DND-41 (cell line): ENCODE data around the gene TOX2.

Source experiments
- ATAC-seq: fragments of 200-7000 bp; cut with Tn5 transposase; 3 replicates; pipeline ENCODE4 v1.9.1; 2021; ENCODE audit warnings: low read depth; ENCODE audit not compliant: insufficient read depth
- DNase-seq: peaks from one replicate; pipeline ENCODE4 v3.0.0-alpha.2; 2020
- H2AFZ ChIP-seq: 2 replicates; pipeline ENCODE4 v1.6.0; 2012; ENCODE audit warnings: low read depth, low read length
- H3K27ac ChIP-seq: 2 replicates; pipeline ENCODE4 v1.5.1; 2012; ENCODE audit warnings: low read length, inconsistent platforms
- H3K27me3 ChIP-seq: fragments of 200-600 bp; sonication (generic); 2 replicates; pipeline ENCODE4 v1.6.0; 2012; ENCODE audit warnings: low read length, mild to moderate bottlenecking, inconsistent platforms; ENCODE audit not compliant: insufficient read depth, poor library complexity
- H3K36me3 ChIP-seq: 2 replicates; pipeline ENCODE4 v1.5.1; 2012; ENCODE audit warnings: low read length, inconsistent platforms; ENCODE audit not compliant: insufficient read depth
- H3K4me1 ChIP-seq: 2 replicates; pipeline ENCODE4 v1.5.1; 2012; ENCODE audit warnings: mild to moderate bottlenecking, low read length; ENCODE audit not compliant: insufficient read depth
- H3K4me2 ChIP-seq: 2 replicates; pipeline ENCODE4 v1.6.0; 2012; ENCODE audit warnings: mild to moderate bottlenecking, moderate library complexity, low read length, inconsistent platforms; ENCODE audit not compliant: insufficient read depth
- H3K4me3 ChIP-seq, 2 experiments: fragments of 200-600 bp in 1 of 2; shearing (Covaris generic) in 1 of 2; 2 replicates each; pipeline ENCODE4 v1.5.1; 2012 to 2016; ENCODE audit warnings: inconsistent platforms in 2 of 2, low read length in 2 of 2, mild to moderate bottlenecking in 2 of 2, low read depth in 1 of 2, moderate library complexity in 1 of 2
- H3K79me2 ChIP-seq: 2 replicates; pipeline ENCODE4 v1.6.0; 2012; ENCODE audit warnings: low read length, inconsistent platforms; ENCODE audit not compliant: insufficient read depth
- H3K9ac ChIP-seq: 2 replicates; pipeline ENCODE4 v1.6.0; 2012; ENCODE audit warnings: low read depth, mild to moderate bottlenecking, inconsistent platforms, low read length, moderate library complexity
- H3K9me3 ChIP-seq: 2 replicates; pipeline ENCODE4 v1.5.1; 2012; ENCODE audit warnings: low read length, moderate library complexity, mild to moderate bottlenecking, inconsistent platforms; ENCODE audit not compliant: insufficient read depth, severe bottlenecking
- H4K20me1 ChIP-seq: 2 replicates; pipeline ENCODE4 v1.6.0; 2012; ENCODE audit warnings: low read length; ENCODE audit not compliant: insufficient read depth
- CTCF ChIP-seq: IDR thresholded peaks from 2 replicates; pipeline ENCODE4 v1.5.1; 2012; ENCODE audit warnings: borderline replicate concordance, low read length, moderate library complexity, mild to moderate bottlenecking; ENCODE audit not compliant: poor library complexity, severe bottlenecking; ENCODE audit errors: extremely low read depth
- EZH2 ChIP-seq: IDR thresholded peaks from 3 replicates; pipeline ENCODE4 v1.6.1; 2012; ENCODE audit warnings: borderline replicate concordance, low read depth, mild to moderate bottlenecking, moderate library complexity, low read length, inconsistent platforms; ENCODE audit not compliant: severe bottlenecking

The TOX2 gene

DNA sequence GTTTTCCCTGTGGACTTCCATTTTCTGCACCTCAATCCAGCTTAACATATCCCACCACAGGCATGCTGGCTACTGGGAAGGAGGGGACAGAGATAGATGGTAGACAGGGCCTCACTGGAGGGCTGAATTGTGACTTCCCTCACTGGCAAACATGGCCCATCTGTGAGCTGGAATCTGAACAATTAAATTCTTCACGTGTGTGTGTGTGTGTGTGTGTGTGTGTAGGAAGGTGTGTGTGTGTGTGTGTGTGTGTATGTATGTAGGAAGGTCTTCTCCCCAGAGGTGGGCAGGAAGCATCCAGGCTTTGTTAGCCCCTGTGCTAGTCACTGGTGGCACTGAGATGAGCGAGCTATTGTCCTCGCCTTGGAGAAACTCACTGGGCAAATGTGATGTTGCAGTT, 5.4 kb upstream of the TOX2 start:
- Histone ChIP-seq H3K9me3 (peaks cover 3% of the 10 kb centered on the region), H3K27ac (no peak overlapping the region), H4K20me1 (no peaks in the 10 kb centered on the region), H3K79me2 (no peaks in the 10 kb centered on the region), H3K4me1 (no peaks in the 10 kb centered on the region), H3K4me3 (no peak overlapping the region), H3K36me3 (no peaks in the 10 kb centered on the region), H3K4me2 (no peak overlapping the region), H3K27me3 (peaks cover 3% of the 10 kb centered on the region), H3K9ac (no peak overlapping the region), H2AFZ (no peak overlapping the region)
- ATAC-seq (no peak), DNase-seq (no peak)
- TF ChIP-seq EZH2 (no peak), CTCF (no peak)

DNA sequence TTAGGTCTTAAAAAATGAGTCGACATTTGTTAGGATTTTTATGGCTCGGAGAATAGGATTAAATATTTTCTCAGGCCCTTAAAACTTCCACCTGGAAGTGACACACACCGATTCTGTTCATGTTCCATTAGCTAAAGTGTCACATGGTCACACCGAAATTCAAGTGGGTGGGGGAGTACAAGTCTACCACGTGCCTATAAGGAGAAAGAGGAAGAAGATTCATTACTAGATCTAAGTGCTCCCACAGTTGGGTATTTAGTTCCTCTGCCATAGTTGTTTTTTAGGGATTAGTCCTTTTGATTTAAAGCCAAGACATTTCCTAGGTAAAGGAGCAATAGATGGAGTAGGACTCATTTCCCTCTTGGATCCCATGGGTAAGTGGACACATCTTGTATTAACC, 4.9 kb upstream of the TOX2 start:
- Histone ChIP-seq H3K27ac (no peak overlapping the region), H3K4me3 (no peak overlapping the region), H3K4me1 (no peaks in the 10 kb centered on the region), H3K27me3 (peaks cover 3% of the 10 kb centered on the region), H3K36me3 (no peaks in the 10 kb centered on the region), H4K20me1 (no peaks in the 10 kb centered on the region), H3K9ac (no peak overlapping the region), H2AFZ (no peak overlapping the region), H3K9me3 (peaks cover 3% of the 10 kb centered on the region), H3K4me2 (no peak overlapping the region), H3K79me2 (no peaks in the 10 kb centered on the region)
- ATAC-seq (no peak), DNase-seq (no peak)
- no peak for TF ChIP-seq EZH2
- no peak for TF ChIP-seq CTCF

- Histone ChIP-seq H2AFZ (no peak overlapping the region), H3K27ac (no peak overlapping the region), H3K9ac (no peak overlapping the region), H3K4me3 (no peak overlapping the region), H3K4me2 (no peak overlapping the region), H3K36me3 (no peaks in the 10 kb centered on the region), H3K27me3 (no peaks in the 10 kb centered on the region), H3K4me1 (no peaks in the 10 kb centered on the region), H3K9me3 (peaks cover 3% of the 10 kb centered on the region), H3K79me2 (no peaks in the 10 kb centered on the region), H4K20me1 (no peaks in the 10 kb centered on the region)
- DNase-seq, result no peak
- ATAC-seq, result no peak
- no peak for TF ChIP-seq CTCF
- TF ChIP-seq EZH2, result no peak
These were observed 4.1 kb upstream of the TOX2 start for GRCh38 chr20:43910564-43910963.

- no peaks in the 10 kb centered on the region for H3K27me3 ChIP-seq
- H4K20me1 ChIP-seq, result no peaks in the 10 kb centered on the region
- TF ChIP-seq CTCF, result no peak
- TF ChIP-seq EZH2, result no peak
- H3K4me3 ChIP-seq, result no peak overlapping the region
- ATAC-seq, result no peak
- no peak overlapping the region for H3K9ac ChIP-seq
- no peak for DNase-seq
- H3K4me2 ChIP-seq, result no peak overlapping the region
- no peaks in the 10 kb centered on the region for H3K4me1 ChIP-seq
- no peak overlapping the region for H2AFZ ChIP-seq
- H3K79me2 ChIP-seq, result no peaks in the 10 kb centered on the region
- H3K36me3 ChIP-seq, result no peaks in the 10 kb centered on the region
- H3K27ac ChIP-seq, result no peak overlapping the region
- H3K9me3 ChIP-seq, result peaks cover 3% of the 10 kb centered on the region
These were observed 3.6 kb upstream of the TOX2 start for GRCh38 chr20:43911066-43911465.
